ENCODE measurements around the gene SESTD1.
"Not testable (repeated sequence)": the region's sequence is repeated elsewhere in the genome, so short reads cannot be mapped to it uniquely, and the experiment has no call there.

The SESTD1 gene

DNA sequence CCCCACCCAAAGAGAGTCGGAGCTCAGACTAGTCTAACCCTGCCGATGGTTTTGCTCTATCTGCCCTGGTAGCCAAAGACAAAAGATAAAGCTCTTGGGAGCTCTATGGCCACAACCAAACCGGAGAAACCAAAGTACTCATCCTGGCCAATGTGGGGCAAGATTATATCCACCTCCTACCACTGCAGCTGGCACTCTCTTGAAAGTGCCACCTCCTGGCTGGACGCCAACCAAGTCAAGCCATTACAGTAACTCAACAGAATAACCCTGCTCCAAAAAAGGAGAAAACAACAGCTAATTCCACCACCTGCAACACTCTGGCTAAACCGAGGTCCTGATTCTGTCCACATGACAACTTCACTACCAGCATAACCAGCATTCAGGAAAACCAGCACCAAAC lies 57.6 kb downstream of the SESTD1 start:
- H3K9ac ChIP-seq (ENCODE audit: low read length) = no peak overlapping the region
- no peaks in the 10 kb centered on the region for H3K27me3 ChIP-seq (ENCODE audit: control insufficient read depth in 1 of 2, insufficient read depth in 2 of 2, low read length in 2 of 2)
- no peak overlapping the region for H3K27ac ChIP-seq (ENCODE audit: low read depth, low read length)
- H3K4me3 ChIP-seq (ENCODE audit: low read depth in 1 of 2, low read length in 2 of 2) = no peak overlapping the region
- H3K36me3 ChIP-seq (ENCODE audit: insufficient read depth, low read length) = no peaks in the 10 kb centered on the region
- no peaks in the 10 kb centered on the region for H3K9me3 ChIP-seq (ENCODE audit: low read length)
- H3K4me1 ChIP-seq (ENCODE audit: insufficient read depth, low read length) = no peaks in the 10 kb centered on the region

DNA sequence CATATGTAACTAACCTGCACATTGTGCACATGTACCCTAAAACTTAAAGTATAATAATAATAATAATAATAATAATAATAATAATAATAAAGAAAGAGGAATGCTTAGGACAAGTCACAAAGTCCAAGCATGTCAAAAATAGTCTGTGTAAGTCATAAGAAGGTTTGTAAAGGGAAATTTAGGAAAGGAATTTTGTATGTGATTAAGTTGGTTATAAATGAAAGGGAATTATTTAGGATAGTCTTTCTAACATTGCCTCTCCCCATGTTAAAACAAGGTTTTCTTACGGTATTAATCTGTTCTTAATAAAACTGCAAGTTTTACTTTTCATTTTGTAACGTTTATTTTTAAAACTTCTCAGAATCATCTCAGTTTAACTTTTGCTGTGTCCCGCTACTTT lies 62.8 kb downstream of the SESTD1 start:
- no peak overlapping the region for H3K9ac ChIP-seq (ENCODE audit: low read length)
- H3K4me1 ChIP-seq (ENCODE audit: insufficient read depth, low read length) = no peaks in the 10 kb centered on the region
- H3K27me3 ChIP-seq (ENCODE audit: control insufficient read depth in 1 of 2, insufficient read depth in 2 of 2, low read length in 2 of 2) = no peaks in the 10 kb centered on the region
- no peaks in the 10 kb centered on the region for H3K36me3 ChIP-seq (ENCODE audit: insufficient read depth, low read length)
- no peaks in the 10 kb centered on the region for H3K9me3 ChIP-seq (ENCODE audit: low read length)
- no peak overlapping the region for H3K27ac ChIP-seq (ENCODE audit: low read depth, low read length)
- no peak overlapping the region for H3K4me3 ChIP-seq (ENCODE audit: low read depth in 1 of 2, low read length in 2 of 2)

- H3K4me1 ChIP-seq (ENCODE audit: insufficient read depth, low read length); H3K9ac ChIP-seq (ENCODE audit: low read length); H3K9me3 ChIP-seq (ENCODE audit: low read length); H3K36me3 ChIP-seq (ENCODE audit: insufficient read depth, low read length); H3K27me3 ChIP-seq (ENCODE audit: control insufficient read depth in 1 of 2, insufficient read depth in 2 of 2, low read length in 2 of 2); H3K4me3 ChIP-seq (ENCODE audit: low read depth in 1 of 2, low read length in 2 of 2); H3K27ac ChIP-seq (ENCODE audit: low read depth, low read length): not testable (repeated sequence)
These were observed 68.6 kb downstream of the SESTD1 start for GRCh38 chr2:179195926-179196590.

GRCh38 chr2:179195141-179195540 lies 69.5 kb downstream of the SESTD1 start:
- Histone ChIP-seq H3K36me3 (ENCODE audit: insufficient read depth, low read length) (no peaks in the 10 kb centered on the region), H3K4me1 (ENCODE audit: insufficient read depth, low read length) (peaks cover 9% of the 10 kb centered on the region), H3K4me3 (ENCODE audit: low read depth in 1 of 2, low read length in 2 of 2) (no peak overlapping the region), H3K9ac (ENCODE audit: low read length) (no peak overlapping the region), H3K27me3 (ENCODE audit: control insufficient read depth in 1 of 2, insufficient read depth in 2 of 2, low read length in 2 of 2) (no peaks in the 10 kb centered on the region), H3K9me3 (ENCODE audit: low read length) (peaks cover 1% of the 10 kb centered on the region), H3K27ac (ENCODE audit: low read depth, low read length) (no peak overlapping the region)

- H3K4me3 ChIP-seq (ENCODE audit: low read depth in 1 of 2, low read length in 2 of 2) = no peak overlapping the region
- no peak overlapping the region for H3K27ac ChIP-seq (ENCODE audit: low read depth, low read length)
- peaks cover 4% of the 10 kb centered on the region for H3K9me3 ChIP-seq (ENCODE audit: low read length)
- no peaks in the 10 kb centered on the region for H3K36me3 ChIP-seq (ENCODE audit: insufficient read depth, low read length)
- peaks cover 9% of the 10 kb centered on the region for H3K4me1 ChIP-seq (ENCODE audit: insufficient read depth, low read length)
- H3K27me3 ChIP-seq (ENCODE audit: control insufficient read depth in 1 of 2, insufficient read depth in 2 of 2, low read length in 2 of 2) = no peaks in the 10 kb centered on the region
- H3K9ac ChIP-seq (ENCODE audit: low read length) = no peak overlapping the region
These were observed 70.8 kb downstream of the SESTD1 start for GRCh38 chr2:179193759-179194394.

GRCh38 chr2:179191110-179191509 lies 73.5 kb downstream of the SESTD1 start:
- Histone ChIP-seq H3K27me3 (ENCODE audit: control insufficient read depth in 1 of 2, insufficient read depth in 2 of 2, low read length in 2 of 2) (no peaks in the 10 kb centered on the region), H3K4me3 (ENCODE audit: low read depth in 1 of 2, low read length in 2 of 2) (no peak overlapping the region), H3K9me3 (ENCODE audit: low read length) (peaks cover 4% of the 10 kb centered on the region), H3K9ac (ENCODE audit: low read length) (no peak overlapping the region), H3K27ac (ENCODE audit: low read depth, low read length) (no peak overlapping the region), H3K36me3 (ENCODE audit: insufficient read depth, low read length) (no peaks in the 10 kb centered on the region), H3K4me1 (ENCODE audit: insufficient read depth, low read length) (peaks cover 9% of the 10 kb centered on the region)

GRCh38 chr2:179186126-179186525 lies 78.5 kb downstream of the SESTD1 start:
- Histone ChIP-seq H3K9me3 (ENCODE audit: low read length) (peaks cover 4% of the 10 kb centered on the region), H3K36me3 (ENCODE audit: insufficient read depth, low read length) (no peaks in the 10 kb centered on the region), H3K27ac (ENCODE audit: low read depth, low read length) (no peak overlapping the region), H3K9ac (ENCODE audit: low read length) (no peak overlapping the region), H3K4me1 (ENCODE audit: insufficient read depth, low read length) (peaks cover 6% of the 10 kb centered on the region), H3K4me3 (ENCODE audit: low read depth in 1 of 2, low read length in 2 of 2) (no peak overlapping the region), H3K27me3 (ENCODE audit: control insufficient read depth in 1 of 2, insufficient read depth in 2 of 2, low read length in 2 of 2) (no peaks in the 10 kb centered on the region)

- Histone ChIP-seq H3K27ac (ENCODE audit: low read depth, low read length) (no peak overlapping the region), H3K4me3 (ENCODE audit: low read depth in 1 of 2, low read length in 2 of 2) (no peak overlapping the region), H3K27me3 (ENCODE audit: control insufficient read depth in 1 of 2, insufficient read depth in 2 of 2, low read length in 2 of 2) (no peaks in the 10 kb centered on the region), H3K9me3 (ENCODE audit: low read length) (no peaks in the 10 kb centered on the region), H3K36me3 (ENCODE audit: insufficient read depth, low read length) (no peaks in the 10 kb centered on the region), H3K9ac (ENCODE audit: low read length) (no peak overlapping the region), H3K4me1 (ENCODE audit: insufficient read depth, low read length) (peaks cover 6% of the 10 kb centered on the region)
These were observed 80.0 kb downstream of the SESTD1 start for GRCh38 chr2:179184610-179185009.

GRCh38 chr2:179181002-179181401 lies 83.6 kb downstream of the SESTD1 start:
- Histone ChIP-seq H3K27me3 (ENCODE audit: control insufficient read depth in 1 of 2, insufficient read depth in 2 of 2, low read length in 2 of 2) (no peaks in the 10 kb centered on the region), H3K4me1 (ENCODE audit: insufficient read depth, low read length) (peaks cover 16% of the 10 kb centered on the region), H3K9ac (ENCODE audit: low read length) (no peak overlapping the region), H3K27ac (ENCODE audit: low read depth, low read length) (no peak overlapping the region), H3K9me3 (ENCODE audit: low read length) (no peaks in the 10 kb centered on the region), H3K36me3 (ENCODE audit: insufficient read depth, low read length) (no peaks in the 10 kb centered on the region), H3K4me3 (ENCODE audit: low read depth in 1 of 2, low read length in 2 of 2) (no peak overlapping the region)

- Histone ChIP-seq H3K27me3 (ENCODE audit: control insufficient read depth in 1 of 2, insufficient read depth in 2 of 2, low read length in 2 of 2) (no peaks in the 10 kb centered on the region), H3K27ac (ENCODE audit: low read depth, low read length) (no peak overlapping the region), H3K9ac (ENCODE audit: low read length) (no peak overlapping the region), H3K9me3 (ENCODE audit: low read length) (no peaks in the 10 kb centered on the region), H3K4me3 (ENCODE audit: low read depth in 1 of 2, low read length in 2 of 2) (no peak overlapping the region), H3K36me3 (ENCODE audit: insufficient read depth, low read length) (no peaks in the 10 kb centered on the region), H3K4me1 (ENCODE audit: insufficient read depth, low read length) (peaks cover 16% of the 10 kb centered on the region)
These were observed 84.4 kb downstream of the SESTD1 start for GRCh38 chr2:179180242-179180641.

DNA sequence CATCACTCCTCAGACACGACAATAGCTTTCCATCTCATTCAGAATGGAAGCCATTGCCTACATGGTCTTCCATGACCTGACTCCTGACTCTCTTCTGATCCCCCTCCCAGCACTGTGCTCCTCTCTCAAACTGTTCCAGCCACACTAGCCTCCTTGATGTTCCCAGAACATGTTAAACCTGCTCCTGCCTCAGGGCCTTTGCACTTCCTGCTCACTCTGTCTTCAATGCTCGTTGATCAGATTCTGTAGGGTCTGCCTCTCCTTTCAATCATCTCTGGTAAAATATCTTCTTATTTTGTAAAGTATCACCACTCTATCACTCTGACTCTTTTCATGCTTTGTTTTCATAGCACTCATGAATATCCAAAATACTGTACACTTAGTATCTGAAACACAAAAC lies 84.9 kb downstream of the SESTD1 start:
- H3K27me3 ChIP-seq (ENCODE audit: control insufficient read depth in 1 of 2, insufficient read depth in 2 of 2, low read length in 2 of 2) = no peaks in the 10 kb centered on the region
- no peaks in the 10 kb centered on the region for H3K9me3 ChIP-seq (ENCODE audit: low read length)
- H3K4me3 ChIP-seq (ENCODE audit: low read depth in 1 of 2, low read length in 2 of 2) = no peak overlapping the region
- no peak overlapping the region for H3K27ac ChIP-seq (ENCODE audit: low read depth, low read length)
- no peak overlapping the region for H3K9ac ChIP-seq (ENCODE audit: low read length)
- no peaks in the 10 kb centered on the region for H3K36me3 ChIP-seq (ENCODE audit: insufficient read depth, low read length)
- peaks cover 14% of the 10 kb centered on the region for H3K4me1 ChIP-seq (ENCODE audit: insufficient read depth, low read length)

DNA sequence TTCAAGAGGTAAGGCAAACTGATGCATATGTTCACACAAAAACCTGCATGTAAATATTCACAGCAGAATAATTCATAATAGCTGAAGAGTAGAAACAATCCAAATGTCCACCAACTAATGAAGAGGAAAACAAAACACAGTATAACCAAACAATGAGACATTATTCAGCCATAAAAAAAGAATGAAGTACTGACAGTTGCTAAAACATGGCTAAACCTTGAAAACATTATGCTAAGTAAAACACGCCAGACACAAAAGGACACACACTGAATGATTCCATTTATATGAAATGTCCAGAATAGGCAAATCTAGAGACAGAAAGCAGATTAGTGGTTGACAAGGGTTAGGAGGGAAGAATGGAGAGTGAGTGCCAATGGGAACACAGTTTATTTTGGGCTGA lies 86.9 kb downstream of the SESTD1 start:
- no peaks in the 10 kb centered on the region for H3K9me3 ChIP-seq (ENCODE audit: low read length)
- H3K4me3 ChIP-seq (ENCODE audit: low read depth in 1 of 2, low read length in 2 of 2) = no peak overlapping the region
- no peak overlapping the region for H3K9ac ChIP-seq (ENCODE audit: low read length)
- no peak overlapping the region for H3K27ac ChIP-seq (ENCODE audit: low read depth, low read length)
- H3K27me3 ChIP-seq (ENCODE audit: control insufficient read depth in 1 of 2, insufficient read depth in 2 of 2, low read length in 2 of 2) = no peaks in the 10 kb centered on the region
- H3K36me3 ChIP-seq (ENCODE audit: insufficient read depth, low read length) = no peaks in the 10 kb centered on the region
- peaks cover 9% of the 10 kb centered on the region for H3K4me1 ChIP-seq (ENCODE audit: insufficient read depth, low read length)
